SK-N-DZ (cell line): ENCODE data around the gene NEURL1B.
"Not testable (repeated sequence)": the region's sequence is repeated elsewhere in the genome, so short reads cannot be mapped to it uniquely, and the experiment has no call there.

Experiments
- DNase-seq: peaks from one replicate; pipeline ENCODE4 v3.0.0-alpha.2; 2015; ENCODE audit warnings: low spot score

Gene NEURL1B

GRCh38 chr5:172634106-172634899 lies 6.8 kb upstream of the NEURL1B start:
- no peak for DNase-seq

- DNase-seq, result no peak
Observed at GRCh38 chr5:172635038-172635437, 6.0 kb upstream of the NEURL1B start.

GRCh38 chr5:172636279-172637050 lies 4.6 kb upstream of the NEURL1B start:
- no peak for DNase-seq

GRCh38 chr5:172637110-172637580 lies 3.9 kb upstream of the NEURL1B start:
- DNase-seq, result no peak

GRCh38 chr5:172637740-172638139 lies 3.3 kb upstream of the NEURL1B start:
- DNase-seq, result no peak

GRCh38 chr5:172638209-172638768 lies 2.8 kb upstream of the NEURL1B start:
- no peak for DNase-seq

GRCh38 chr5:172640139-172640538 lies 924 bp upstream of the NEURL1B start:
- no peak for DNase-seq

DNA sequence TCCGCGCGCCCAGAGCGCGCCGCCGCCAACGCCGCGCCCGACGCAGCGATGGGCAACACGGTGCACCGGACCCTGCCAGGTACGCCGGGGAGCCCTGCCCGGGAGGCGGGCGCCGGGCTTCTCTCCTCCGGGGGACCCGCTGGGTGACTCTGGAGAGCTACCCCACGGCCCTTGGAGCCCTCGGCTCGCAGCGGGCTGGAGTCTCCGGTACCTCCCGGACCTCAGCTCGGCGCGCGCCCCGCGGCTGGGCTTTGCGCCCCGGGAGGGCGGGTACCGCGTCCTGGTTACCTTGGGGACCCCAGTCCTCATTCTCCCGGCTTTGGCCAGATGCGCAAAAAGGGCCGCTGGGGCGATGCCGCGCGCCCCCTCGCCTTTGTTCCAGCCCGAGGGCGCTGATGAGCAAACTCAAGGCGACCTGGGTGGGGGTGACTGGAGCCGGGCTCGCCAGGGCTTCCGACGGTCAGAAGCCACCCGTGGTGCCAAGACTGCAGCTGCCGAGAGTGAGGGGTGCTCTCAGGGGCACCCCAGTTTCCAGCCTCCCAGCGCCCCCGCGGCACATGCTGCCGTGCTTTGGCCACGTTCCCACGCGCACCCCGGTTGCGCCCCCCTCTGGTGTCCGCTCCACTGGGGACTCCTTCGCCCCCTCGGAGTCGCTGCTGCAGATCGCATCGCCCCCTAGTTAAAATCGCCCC lies 442 bp downstream of the NEURL1B start:
- DNase-seq, result peak; percentile 59

DNA sequence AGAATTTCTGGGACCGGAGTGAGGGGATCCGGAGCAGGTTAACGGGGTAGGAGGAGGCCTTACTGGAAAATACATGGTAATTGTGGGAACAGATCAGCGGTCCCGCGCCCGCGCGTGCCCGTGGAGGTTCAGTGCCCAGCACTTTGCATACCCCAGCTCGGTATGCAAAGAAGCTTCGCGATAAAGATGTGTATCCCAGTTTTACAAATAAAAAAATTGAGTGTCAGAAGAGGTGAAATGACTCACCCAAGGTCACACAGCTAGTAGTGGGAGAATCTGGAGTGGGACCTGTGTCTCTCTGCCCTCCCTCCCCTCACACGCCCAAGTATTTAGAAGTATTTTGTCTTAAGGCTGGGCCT lies 967 bp downstream of the NEURL1B start:
- DNase-seq, result no peak

DNA sequence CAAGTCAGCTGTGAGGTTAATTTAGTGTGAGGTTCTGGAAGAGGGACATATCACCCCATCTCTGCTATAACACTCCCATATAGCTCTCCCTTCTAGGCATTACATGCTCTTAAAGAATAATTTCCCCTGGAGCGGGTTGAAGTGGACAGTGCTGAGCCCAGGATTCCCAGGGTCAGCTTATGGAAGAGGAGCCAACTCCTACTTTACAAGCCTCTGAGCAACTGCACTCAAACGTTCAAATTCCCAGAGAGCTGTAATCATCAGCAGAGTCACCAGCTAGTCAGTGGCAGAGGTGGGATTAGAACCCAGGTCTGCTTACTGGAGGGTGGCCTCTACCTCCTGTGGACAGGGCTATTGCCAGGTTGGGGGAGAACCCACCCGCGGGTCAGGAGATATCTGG lies 1.4 kb downstream of the NEURL1B start:
- no peak for DNase-seq

GRCh38 chr5:172642926-172643871 lies 2.1 kb downstream of the NEURL1B start:
- no peak for DNase-seq

- no peak for DNase-seq
Observed at GRCh38 chr5:172644266-172644665, 3.2 kb downstream of the NEURL1B start.

- DNase-seq, result no peak
Observed at GRCh38 chr5:172644711-172645110, 3.6 kb downstream of the NEURL1B start.

- DNase-seq, result no peak
Observed at GRCh38 chr5:172645271-172646055, 4.4 kb downstream of the NEURL1B start.

DNA sequence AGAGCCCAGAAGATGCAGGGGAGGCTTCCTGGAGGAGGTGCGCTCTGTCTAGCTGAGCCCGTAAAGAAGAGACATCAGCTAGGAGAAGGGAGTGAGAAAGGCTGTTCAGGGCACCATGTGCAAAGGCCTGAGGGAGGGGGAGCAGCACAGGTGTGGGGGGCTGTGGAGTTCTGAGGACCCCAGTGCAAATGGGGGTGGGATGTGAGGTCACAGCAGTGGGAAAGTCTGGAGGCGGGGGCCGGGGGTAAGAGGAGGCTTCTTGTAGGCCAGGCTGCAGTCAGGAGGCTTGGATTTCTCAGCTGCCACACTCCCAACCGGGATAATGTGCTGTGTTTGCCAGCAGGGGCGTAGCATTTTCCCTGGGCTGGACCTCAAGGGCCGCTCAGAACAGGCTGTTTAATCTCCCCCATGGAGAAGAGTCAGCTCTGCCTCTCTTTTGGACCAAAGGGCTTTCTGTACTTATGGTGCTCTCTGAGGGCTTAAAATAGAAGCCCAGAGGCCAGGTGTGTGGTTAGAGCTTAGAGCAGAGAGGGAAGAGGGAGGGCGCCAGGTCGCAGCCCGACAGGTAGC lies 5.7 kb downstream of the NEURL1B start:
- no peak for DNase-seq

- no peak for DNase-seq
Observed at GRCh38 chr5:172647352-172648012, 6.4 kb downstream of the NEURL1B start.

DNA sequence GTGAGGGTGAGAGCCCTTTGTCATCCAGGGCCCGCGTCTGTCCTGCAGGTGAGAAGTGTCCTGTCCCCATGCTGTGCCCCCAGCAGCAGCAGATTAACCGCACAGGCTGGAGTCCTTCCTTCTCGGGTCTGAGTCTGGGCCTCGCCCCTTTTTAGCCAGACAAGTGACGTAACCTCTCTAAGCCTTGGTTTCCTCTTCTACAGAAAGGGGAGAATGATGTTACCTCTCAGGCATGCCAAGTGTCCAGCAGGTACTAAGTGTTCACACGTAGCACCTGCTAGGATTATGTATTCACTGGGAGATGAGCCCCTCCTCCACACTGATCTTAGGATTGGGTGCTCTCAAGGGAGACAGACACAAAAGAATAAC lies 6.9 kb downstream of the NEURL1B start:
- no peak for DNase-seq

- no peak for DNase-seq
Observed at GRCh38 chr5:172648755-172649154, 7.7 kb downstream of the NEURL1B start.

GRCh38 chr5:172656496-172656895 lies 15.4 kb downstream of the NEURL1B start:
- DNase-seq, result not testable (repeated sequence)
